ENCODE data around the gene RNLS. TPM values are rescaled to one million over a fixed set of nuclear protein-coding genes. Genes with fewer than 3 reads are reported as not detected.
"Not testable (repeated sequence)": the region's sequence is repeated elsewhere in the genome, so short reads cannot be mapped to it uniquely, and the experiment has no call there.

Gene RNLS
- total and polyA plus RNA-seq, 7 donors: 3.9 to 19.2 (median 8.8) TPM

GRCh38 chr10:88370713-88371112, 212.4 kb downstream of the RNLS start:
- no peaks in the 10 kb centered on the region for H3K27me3 ChIP-seq
- H3K27ac ChIP-seq: no peak overlapping the region
- no peak for DNase-seq
- no peaks in the 10 kb centered on the region for H3K4me1 ChIP-seq
- H3K9me3 ChIP-seq: no peaks in the 10 kb centered on the region
- TF ChIP-seq POLR2AphosphoS5 (IDR thresholded peaks at IDR 0.05) (no peak), POLR2A (IDR thresholded peaks at IDR 0.05) (no peak), EP300 (IDR thresholded peaks at IDR 0.05) (no peak), CTCF (IDR thresholded peaks at IDR 0.05) (no peak)
- 46 to 80% methylated on average over 2 of the region's 2 CpGs for WGBS, 2 donors
- no peaks in the 10 kb centered on the region for H3K36me3 ChIP-seq
- H3K4me3 ChIP-seq: no peak overlapping the region
- intact Hi-C loops (cut with DNase I): no loop called here

- Histone ChIP-seq H3K4me1 (no peaks in the 10 kb centered on the region), H3K9me3 (no peaks in the 10 kb centered on the region), H3K4me3 (no peak overlapping the region), H3K27me3 (no peaks in the 10 kb centered on the region), H3K27ac (no peak overlapping the region), H3K36me3 (no peaks in the 10 kb centered on the region)
- TF ChIP-seq POLR2A (IDR thresholded peaks at IDR 0.05): no peak
- no peak for DNase-seq
- intact Hi-C loops (cut with DNase I): no loop called here
- 96 to 98% methylated on average over 2 of the region's 2 CpGs for WGBS, 2 donors
Measured at GRCh38 chr10:88366772-88367171, 216.3 kb downstream of the RNLS start.

GRCh38 chr10:88361995-88362807, 220.9 kb downstream of the RNLS start:
- WGBS, 2 donors: 73 to 87% methylated on average over 7 of the region's 7 CpGs
- intact Hi-C loops (cut with DNase I): no loop called here
- no peaks in the 10 kb centered on the region for H3K9me3 ChIP-seq
- no peak overlapping the region for H3K4me3 ChIP-seq
- H3K27ac ChIP-seq: no peak overlapping the region
- no peak for DNase-seq
- H3K27me3 ChIP-seq: no peaks in the 10 kb centered on the region
- TF ChIP-seq CTCF (IDR thresholded peaks at IDR 0.05): no peak
- no peak for TF ChIP-seq POLR2AphosphoS5 (IDR thresholded peaks at IDR 0.05)
- no peak for TF ChIP-seq EP300 (IDR thresholded peaks at IDR 0.05)
- no peaks in the 10 kb centered on the region for H3K36me3 ChIP-seq
- no peaks in the 10 kb centered on the region for H3K4me1 ChIP-seq

GRCh38 chr10:88361494-88361893, 221.6 kb downstream of the RNLS start:
- DNase-seq: no peak
- Histone ChIP-seq H3K36me3 (no peaks in the 10 kb centered on the region), H3K27ac (no peak overlapping the region), H3K4me1 (no peaks in the 10 kb centered on the region), H3K4me3 (no peak overlapping the region), H3K27me3 (no peaks in the 10 kb centered on the region), H3K9me3 (no peaks in the 10 kb centered on the region)
- TF ChIP-seq POLR2A (IDR thresholded peaks at IDR 0.05) (no peak), EP300 (IDR thresholded peaks at IDR 0.05) (no peak), CTCF (IDR thresholded peaks at IDR 0.05) (no peak), POLR2AphosphoS5 (IDR thresholded peaks at IDR 0.05) (no peak)
- WGBS, 2 donors: 87 to 91% methylated on average over 2 of the region's 2 CpGs
- intact Hi-C loops (cut with DNase I): no loop called here

- H3K27ac ChIP-seq; DNase-seq; H3K9me3 ChIP-seq; H3K4me3 ChIP-seq; H3K27me3 ChIP-seq; intact Hi-C loops (cut with DNase I); H3K4me1 ChIP-seq; H3K36me3 ChIP-seq: not testable (repeated sequence)
- WGBS, 2 donors: 93 to 97% methylated on average over 12 of the region's 12 CpGs
Measured at GRCh38 chr10:88355750-88356149, 227.4 kb downstream of the RNLS start.

Data from sigmoid colon (tissue), 7 donors.